NB4 (cell line): ENCODE results near the gene OLFML2B.

ENCODE experiments used
- MYC ChIP-seq: IDR thresholded peaks from 2 replicates; pipeline ENCODE4 v1.6.1; 2011; ENCODE audit warnings: low read depth, low read length
- POLR2A ChIP-seq: IDR thresholded peaks from 2 replicates; pipeline ENCODE4 v1.6.1; 2011; ENCODE audit warnings: mild to moderate bottlenecking; ENCODE audit not compliant: insufficient read length; ENCODE audit errors: extremely low read depth
- TF ChIP-seq, protein P1 (sequence below): IDR thresholded peaks from one replicate; pipeline ENCODE4 v1.5.1; 2012; ENCODE audit warnings: low read depth, low read length

- TF ChIP-seq, protein P1, sequence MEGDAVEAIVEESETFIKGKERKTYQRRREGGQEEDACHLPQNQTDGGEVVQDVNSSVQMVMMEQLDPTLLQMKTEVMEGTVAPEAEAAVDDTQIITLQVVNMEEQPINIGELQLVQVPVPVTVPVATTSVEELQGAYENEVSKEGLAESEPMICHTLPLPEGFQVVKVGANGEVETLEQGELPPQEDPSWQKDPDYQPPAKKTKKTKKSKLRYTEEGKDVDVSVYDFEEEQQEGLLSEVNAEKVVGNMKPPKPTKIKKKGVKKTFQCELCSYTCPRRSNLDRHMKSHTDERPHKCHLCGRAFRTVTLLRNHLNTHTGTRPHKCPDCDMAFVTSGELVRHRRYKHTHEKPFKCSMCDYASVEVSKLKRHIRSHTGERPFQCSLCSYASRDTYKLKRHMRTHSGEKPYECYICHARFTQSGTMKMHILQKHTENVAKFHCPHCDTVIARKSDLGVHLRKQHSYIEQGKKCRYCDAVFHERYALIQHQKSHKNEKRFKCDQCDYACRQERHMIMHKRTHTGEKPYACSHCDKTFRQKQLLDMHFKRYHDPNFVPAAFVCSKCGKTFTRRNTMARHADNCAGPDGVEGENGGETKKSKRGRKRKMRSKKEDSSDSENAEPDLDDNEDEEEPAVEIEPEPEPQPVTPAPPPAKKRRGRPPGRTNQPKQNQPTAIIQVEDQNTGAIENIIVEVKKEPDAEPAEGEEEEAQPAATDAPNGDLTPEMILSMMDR = no peak
- TF ChIP-seq POLR2A = no peak
- no peak for TF ChIP-seq MYC
These were observed 34.6 kb downstream of the OLFML2B start for GRCh38 chr1:161989108-161989507.
